Astrocyte (in vitro differentiated cells and primary cell): Measurements from ENCODE around the gene MLPH.

Experiments used
- CTCF ChIP-seq: IDR thresholded peaks from 2 replicates; pipeline ENCODE4 v1.5.1; 2011; ENCODE audit warnings: low read depth, mild to moderate bottlenecking, inconsistent platforms, low read length, moderate library complexity; ENCODE audit not compliant: insufficient read depth
- EZH2 ChIP-seq: IDR thresholded peaks from 2 replicates; pipeline ENCODE4 v1.6.1; 2012; ENCODE audit warnings: mild to moderate bottlenecking, low read length, inconsistent platforms; ENCODE audit not compliant: insufficient read depth

- no peak for TF ChIP-seq EZH2
- no peak for TF ChIP-seq CTCF
These were observed 16.1 kb upstream of the MLPH start for GRCh38 chr2:237470914-237471313.
